GM23338 (cell line): ENCODE measurements around the gene PDE4B. TPM values are rescaled to one million over a fixed set of nuclear protein-coding genes. Genes with fewer than 3 reads are reported as not detected.

ENCODE experiments used
- ATAC-seq: fragments of 200-7000 bp; cut with Tn5 transposase; 3 replicates; pipeline ENCODE4 v1.9.1; 2020
- DNase-seq: peaks from one replicate; pipeline ENCODE4 v3.0.0-alpha.2; 2015; ENCODE audit warnings: low spot score
- H2AFZ ChIP-seq: fragments of 200-600 bp; sonication (generic); 2 replicates; pipeline ENCODE4 v1.8.0; 2016; ENCODE audit warnings: antibody characterized with exemption, mild to moderate bottlenecking, moderate library complexity
- H3F3A ChIP-seq: fragments of 200-600 bp; sonication (generic); replicated peaks from 2 replicates; pipeline ENCODE4 v1.8.0; 2017; ENCODE audit warnings: antibody characterized with exemption, mixed run types, low read depth
- H3K27ac ChIP-seq: fragments of 200-600 bp; sonication (generic); 2 replicates; pipeline ENCODE4 v1.6.1; 2016; ENCODE audit warnings: low read depth
- H3K27me3 ChIP-seq: fragments of 200-600 bp; sonication (generic); 2 replicates; pipeline ENCODE4 v1.8.0; 2016; ENCODE audit warnings: mild to moderate bottlenecking, mixed run types, moderate library complexity; ENCODE audit not compliant: insufficient read depth
- H3K36me3 ChIP-seq: fragments of 200-600 bp; sonication (generic); 2 replicates; pipeline ENCODE4 v1.8.0; 2016; ENCODE audit warnings: mild to moderate bottlenecking; ENCODE audit not compliant: insufficient read depth
- H3K4me1 ChIP-seq: fragments of 200-600 bp; sonication (generic); 2 replicates; pipeline ENCODE4 v1.8.0; 2016; ENCODE audit warnings: mild to moderate bottlenecking, moderate library complexity; ENCODE audit not compliant: insufficient read depth
- H3K4me2 ChIP-seq: fragments of 200-600 bp; sonication (generic); 2 replicates; pipeline ENCODE4 v1.7.1; 2017; ENCODE audit warnings: mixed run types
- H3K4me3 ChIP-seq: fragments of 200-600 bp; sonication (generic); 2 replicates; pipeline ENCODE4 v1.6.1; 2016; ENCODE audit warnings: mixed run types
- H3K79me2 ChIP-seq: fragments of 200-600 bp; sonication (generic); replicated peaks from 2 replicates; pipeline ENCODE4 v1.8.0; 2017; ENCODE audit warnings: mild to moderate bottlenecking; ENCODE audit not compliant: insufficient read depth
- H3K9me2 ChIP-seq: fragments of 200-600 bp; sonication (generic); 2 replicates; pipeline ENCODE4 v1.8.0; 2017; ENCODE audit not compliant: insufficient read depth
- H4K20me1 ChIP-seq: fragments of 200-600 bp; sonication (generic); replicated peaks from 2 replicates; pipeline ENCODE4 v1.8.0; 2017; ENCODE audit warnings: mild to moderate bottlenecking; ENCODE audit not compliant: insufficient read depth
- H3K27ac Mint-ChIP-seq: 2 replicates; pipeline ENCODE4 v1.8.0; 2020; ENCODE audit warnings: inconsistent platforms, mild to moderate bottlenecking, moderate library complexity, mixed read lengths
- H3K27me3 Mint-ChIP-seq: 3 replicates; pipeline ENCODE4 v1.8.0; 2022; ENCODE audit warnings: low read depth, mild to moderate bottlenecking, moderate library complexity, mixed read lengths, inconsistent platforms; ENCODE audit not compliant: insufficient read depth, poor library complexity
- H3K36me3 Mint-ChIP-seq: 3 replicates; pipeline ENCODE4 v1.8.0; 2021; ENCODE audit warnings: low read depth, mild to moderate bottlenecking, inconsistent platforms, moderate library complexity, mixed read lengths
- H3K4me1 Mint-ChIP-seq: 3 replicates; pipeline ENCODE4 v1.8.0; 2020; ENCODE audit warnings: mild to moderate bottlenecking, inconsistent platforms, mixed read lengths
- H3K4me3 Mint-ChIP-seq: 3 replicates; pipeline ENCODE4 v1.8.0; 2021; ENCODE audit warnings: moderate library complexity, mild to moderate bottlenecking, inconsistent platforms, mixed read lengths
- H3K9me3 Mint-ChIP-seq: 3 replicates; pipeline ENCODE4 v1.8.0; 2020; ENCODE audit warnings: moderate library complexity, mild to moderate bottlenecking, inconsistent platforms, mixed read lengths
- CREB1 ChIP-seq: fragments of 250-450 bp; sonication (Bioruptor Pico); IDR thresholded peaks from 2 replicates; pipeline ENCODE4 v1.5.0; 2020; ENCODE audit warnings: low read depth, mild to moderate bottlenecking, moderate library complexity
- EZH2 ChIP-seq: fragments of 200-600 bp; sonication (generic); IDR thresholded peaks from one replicate; pipeline ENCODE4 v1.8.0; 2017; ENCODE audit warnings: antibody characterized with exemption, mild to moderate bottlenecking, low read depth; ENCODE audit not compliant: unreplicated experiment
- EZH2phosphoT487 ChIP-seq: fragments of 200-600 bp; sonication (generic); IDR thresholded peaks from one replicate; pipeline ENCODE4 v1.8.1; 2018; ENCODE audit warnings: antibody characterized with exemption; ENCODE audit not compliant: unreplicated experiment
- JUNB ChIP-seq: IDR thresholded peaks from one replicate; pipeline ENCODE4 v1.6.1; 2016; ENCODE audit warnings: antibody characterized with exemption; ENCODE audit not compliant: unreplicated experiment
- NANOG ChIP-seq: IDR thresholded peaks from 2 replicates; pipeline ENCODE4 v1.6.1; 2016; ENCODE audit warnings: antibody characterized with exemption, borderline replicate concordance
- POLR2AphosphoS5 ChIP-seq: IDR thresholded peaks from 2 replicates; pipeline ENCODE4 v1.6.1; 2016; ENCODE audit warnings: antibody characterized with exemption, low read depth
- STAT1 ChIP-seq: IDR thresholded peaks from one replicate; pipeline ENCODE4 v1.6.1; 2016; ENCODE audit warnings: antibody characterized with exemption; ENCODE audit not compliant: unreplicated experiment
- polyA plus RNA-seq: library from polyadenylated mRNA; unstranded; fragments of >200 nt; fragmentation: Nextera tagmentation; extraction: Ambion mirVana; gene quantifications from 2 replicates; pipeline ENCODE4 v1.2.1, GENCODE V29; 2016
- total RNA-seq: library from RNA; depleted of rRNA; stranded (reverse); fragments of >200 nt; shearing (Covaris generic); gene quantifications from 2 replicates; pipeline ENCODE4 v1.2.3, GENCODE V29; 2014
- TF ChIP-seq, protein P1 (sequence below): IDR thresholded peaks from 2 replicates; pipeline ENCODE4 v1.6.1; 2016; ENCODE audit warnings: antibody characterized with exemption

PDE4B gene
- total and polyA plus RNA-seq, 2 experiments from 2014 or later, result 14.0 to 25.6 TPM

GRCh38 chr1:66033781-66034180 lies 241.1 kb downstream of the PDE4B start:
- Histone ChIP-seq H3K9me2 (no peaks in the 10 kb centered on the region), H2AFZ (no peak overlapping the region), H4K20me1 (no peaks in the 10 kb centered on the region), H3K27ac (no peak overlapping the region), H3K4me2 (no peak overlapping the region), H3K79me2 (no peaks in the 10 kb centered on the region), H3K27me3 (no peaks in the 10 kb centered on the region), H3K4me1 (no peaks in the 10 kb centered on the region), H3K4me3 (no peak overlapping the region), H3F3A (no peaks in the 10 kb centered on the region), H3K36me3 (no peaks in the 10 kb centered on the region)
- TF ChIP-seq EZH2phosphoT487 (no peak), NANOG (no peak), EZH2 (no peak), CREB1 (CRISPR knock-in tag) (no peak)
- no peak for DNase-seq
- peaks cover 6% of the 10 kb centered on the region for H3K4me1 Mint-ChIP-seq
- no peak for ATAC-seq
- no peaks in the 10 kb centered on the region for H3K27me3 Mint-ChIP-seq
- no peak overlapping the region for H3K27ac Mint-ChIP-seq
- 0 out of 3 replicates have a peak, but pooled peaks cover 5% of the 10 kb centered on the region for H3K9me3 Mint-ChIP-seq
- no peaks in the 10 kb centered on the region for H3K36me3 Mint-ChIP-seq
- H3K4me3 Mint-ChIP-seq, result no peak overlapping the region

DNA sequence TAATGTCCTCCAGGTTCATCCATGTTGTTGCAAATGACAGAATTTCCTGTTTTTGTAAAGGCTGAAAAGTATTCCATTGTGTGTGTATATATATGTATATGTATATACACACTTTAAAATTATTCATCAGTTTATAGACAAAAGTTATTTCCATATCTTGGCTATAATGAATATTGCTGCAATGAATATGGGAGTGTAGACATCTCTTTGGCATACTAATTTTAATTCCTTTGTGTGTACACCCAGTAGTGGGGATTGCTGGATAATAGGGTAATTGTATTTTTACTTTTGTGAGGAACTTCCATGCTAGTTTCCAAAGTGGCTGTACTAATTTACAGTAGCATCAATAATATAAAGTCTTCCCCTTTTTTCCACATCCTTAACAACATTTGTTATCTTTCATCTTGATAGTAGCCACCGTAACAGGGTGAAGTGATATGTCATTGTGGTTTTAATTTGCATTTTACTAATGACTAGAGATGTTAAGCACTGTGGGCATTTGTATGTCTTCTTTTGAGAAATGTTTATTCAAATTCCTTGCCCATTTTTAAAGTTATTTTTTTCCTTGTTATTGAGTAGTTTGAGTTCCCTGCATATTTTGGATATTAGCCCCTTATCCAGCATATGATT lies 243.0 kb downstream of the PDE4B start:
- H3K27me3 ChIP-seq, result no peaks in the 10 kb centered on the region
- no peaks in the 10 kb centered on the region for H4K20me1 ChIP-seq
- TF ChIP-seq NANOG, result no peak
- TF ChIP-seq EZH2phosphoT487, result no peak
- no peak for TF ChIP-seq STAT1
- TF ChIP-seq, protein P1, sequence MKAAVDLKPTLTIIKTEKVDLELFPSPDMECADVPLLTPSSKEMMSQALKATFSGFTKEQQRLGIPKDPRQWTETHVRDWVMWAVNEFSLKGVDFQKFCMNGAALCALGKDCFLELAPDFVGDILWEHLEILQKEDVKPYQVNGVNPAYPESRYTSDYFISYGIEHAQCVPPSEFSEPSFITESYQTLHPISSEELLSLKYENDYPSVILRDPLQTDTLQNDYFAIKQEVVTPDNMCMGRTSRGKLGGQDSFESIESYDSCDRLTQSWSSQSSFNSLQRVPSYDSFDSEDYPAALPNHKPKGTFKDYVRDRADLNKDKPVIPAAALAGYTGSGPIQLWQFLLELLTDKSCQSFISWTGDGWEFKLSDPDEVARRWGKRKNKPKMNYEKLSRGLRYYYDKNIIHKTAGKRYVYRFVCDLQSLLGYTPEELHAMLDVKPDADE, result no peak
- Mint-ChIP-seq H3K36me3 (no peaks in the 10 kb centered on the region), H3K9me3 (no peaks in the 10 kb centered on the region), H3K4me3 (no peak overlapping the region), H3K27me3 (no peaks in the 10 kb centered on the region), H3K27ac (no peak overlapping the region), H3K4me1 (peaks cover 8% of the 10 kb centered on the region)
- H3K4me2 ChIP-seq, result no peak overlapping the region
- DNase-seq (no peak), ATAC-seq (no peak)
- no peaks in the 10 kb centered on the region for H3K36me3 ChIP-seq
- no peaks in the 10 kb centered on the region for H3K4me1 ChIP-seq
- no peak overlapping the region for H3K27ac ChIP-seq
- H3K79me2 ChIP-seq, result no peaks in the 10 kb centered on the region
- H3K9me2 ChIP-seq, result no peaks in the 10 kb centered on the region
- no peak overlapping the region for H2AFZ ChIP-seq
- no peak overlapping the region for H3K4me3 ChIP-seq
- H3F3A ChIP-seq, result no peaks in the 10 kb centered on the region

DNA sequence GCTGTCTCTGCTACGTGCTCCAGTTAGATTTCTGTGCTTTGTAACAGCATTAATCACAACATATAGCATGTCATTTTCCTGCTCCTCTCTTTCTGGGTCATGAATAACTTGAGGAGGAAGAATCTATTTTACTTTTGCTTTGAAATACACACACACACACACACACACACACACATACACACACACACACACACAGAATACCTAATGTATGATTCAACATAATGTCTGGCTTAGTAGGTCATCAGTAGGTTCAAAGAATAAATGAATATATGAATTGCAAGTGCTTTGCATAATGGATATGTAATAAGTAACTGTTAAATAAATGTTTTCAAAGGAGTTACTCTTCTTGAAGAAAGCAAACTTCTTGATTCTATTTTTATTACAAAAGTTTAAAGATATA lies 249.0 kb downstream of the PDE4B start:
- H3K4me1 Mint-ChIP-seq, result peaks cover 8% of the 10 kb centered on the region
- Histone ChIP-seq H3K9me2 (no peaks in the 10 kb centered on the region), H3K79me2 (no peaks in the 10 kb centered on the region), H3K27ac (no peak overlapping the region), H3F3A (no peaks in the 10 kb centered on the region), H3K27me3 (no peaks in the 10 kb centered on the region), H4K20me1 (no peaks in the 10 kb centered on the region), H2AFZ (no peak overlapping the region), H3K4me3 (no peak overlapping the region), H3K4me2 (no peak overlapping the region), H3K4me1 (no peaks in the 10 kb centered on the region), H3K36me3 (no peaks in the 10 kb centered on the region)
- no peaks in the 10 kb centered on the region for H3K27me3 Mint-ChIP-seq
- TF ChIP-seq POLR2AphosphoS5 (no peak), NANOG (no peak), EZH2 (no peak), EZH2phosphoT487 (no peak), JUNB (no peak), STAT1 (no peak)
- DNase-seq (no peak), ATAC-seq (no peak)
- no peak overlapping the region for H3K27ac Mint-ChIP-seq
- no peaks in the 10 kb centered on the region for H3K9me3 Mint-ChIP-seq
- H3K4me3 Mint-ChIP-seq, result no peak overlapping the region
- no peaks in the 10 kb centered on the region for H3K36me3 Mint-ChIP-seq
